Measurements from ENCODE around the gene SLC16A9. TPM values are rescaled to one million over a fixed set of nuclear protein-coding genes. Genes with fewer than 3 reads are reported as not detected.

The SLC16A9 gene
- total RNA-seq, 6 experiments from 2014 or later, result not detected

DNA sequence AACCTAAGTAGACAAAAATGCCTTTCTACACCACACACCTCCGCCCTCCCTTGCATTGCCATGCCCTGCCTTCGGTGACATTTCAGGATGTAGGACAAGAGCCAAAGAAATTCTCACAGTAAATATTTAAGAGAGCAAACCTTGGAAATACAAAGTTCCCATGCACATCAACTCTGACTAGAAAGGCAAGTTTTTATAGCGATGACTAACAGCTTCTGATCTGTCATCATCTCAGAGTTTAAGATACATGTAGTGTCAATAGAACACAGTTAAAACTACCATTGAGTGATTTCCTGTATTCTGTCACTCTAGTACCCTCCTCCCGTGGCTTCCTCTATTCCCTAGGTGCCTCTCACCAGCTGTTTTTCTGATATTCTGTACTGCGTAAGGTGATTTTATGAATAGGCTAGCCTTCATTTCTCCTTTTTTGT lies 20.7 kb downstream of the SLC16A9 start:
- Mint-ChIP-seq H3K36me3 (ENCODE audit: low read depth) (no peaks in the 10 kb centered on the region), H3K4me3 (no peak overlapping the region), H3K4me1 (ENCODE audit: low read depth) (no peaks in the 10 kb centered on the region), H3K9me3 (peaks cover 7% of the 10 kb centered on the region), H3K27me3 (ENCODE audit: insufficient read depth) (no peaks in the 10 kb centered on the region), H3K27ac (no peak overlapping the region)
- TF ChIP-seq, protein P1, sequence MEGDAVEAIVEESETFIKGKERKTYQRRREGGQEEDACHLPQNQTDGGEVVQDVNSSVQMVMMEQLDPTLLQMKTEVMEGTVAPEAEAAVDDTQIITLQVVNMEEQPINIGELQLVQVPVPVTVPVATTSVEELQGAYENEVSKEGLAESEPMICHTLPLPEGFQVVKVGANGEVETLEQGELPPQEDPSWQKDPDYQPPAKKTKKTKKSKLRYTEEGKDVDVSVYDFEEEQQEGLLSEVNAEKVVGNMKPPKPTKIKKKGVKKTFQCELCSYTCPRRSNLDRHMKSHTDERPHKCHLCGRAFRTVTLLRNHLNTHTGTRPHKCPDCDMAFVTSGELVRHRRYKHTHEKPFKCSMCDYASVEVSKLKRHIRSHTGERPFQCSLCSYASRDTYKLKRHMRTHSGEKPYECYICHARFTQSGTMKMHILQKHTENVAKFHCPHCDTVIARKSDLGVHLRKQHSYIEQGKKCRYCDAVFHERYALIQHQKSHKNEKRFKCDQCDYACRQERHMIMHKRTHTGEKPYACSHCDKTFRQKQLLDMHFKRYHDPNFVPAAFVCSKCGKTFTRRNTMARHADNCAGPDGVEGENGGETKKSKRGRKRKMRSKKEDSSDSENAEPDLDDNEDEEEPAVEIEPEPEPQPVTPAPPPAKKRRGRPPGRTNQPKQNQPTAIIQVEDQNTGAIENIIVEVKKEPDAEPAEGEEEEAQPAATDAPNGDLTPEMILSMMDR (IDR thresholded peaks at IDR 0.05), result no peak
- no peak for DNase-seq

DNA sequence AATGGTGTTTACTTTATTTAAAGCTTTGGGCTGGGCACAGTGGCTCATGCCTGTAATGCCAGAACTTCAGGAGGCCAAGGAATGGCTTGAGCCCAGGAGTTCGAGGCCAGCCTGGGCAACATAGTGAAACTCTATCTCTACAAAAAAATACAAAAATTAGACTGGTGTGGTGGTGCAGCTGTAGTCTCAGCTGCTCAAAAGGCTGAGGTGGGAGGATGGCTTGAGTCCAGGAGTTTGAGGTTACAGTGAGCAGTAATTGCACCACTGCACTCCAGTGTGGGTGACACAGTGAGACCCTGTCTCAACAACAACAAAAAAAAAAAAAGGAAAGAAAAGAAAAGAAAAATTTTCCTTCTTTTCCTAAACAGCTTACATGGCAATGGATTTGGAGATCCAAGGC lies 22.0 kb downstream of the SLC16A9 start:
- TF ChIP-seq, protein P1 (IDR thresholded peaks at IDR 0.05), result no peak
- Mint-ChIP-seq H3K9me3 (peaks cover 7% of the 10 kb centered on the region), H3K4me3 (no peak overlapping the region), H3K27ac (no peak overlapping the region), H3K36me3 (ENCODE audit: low read depth) (no peaks in the 10 kb centered on the region), H3K4me1 (ENCODE audit: low read depth) (no peaks in the 10 kb centered on the region), H3K27me3 (ENCODE audit: insufficient read depth) (no peaks in the 10 kb centered on the region)
- DNase-seq, result no peak

DNA sequence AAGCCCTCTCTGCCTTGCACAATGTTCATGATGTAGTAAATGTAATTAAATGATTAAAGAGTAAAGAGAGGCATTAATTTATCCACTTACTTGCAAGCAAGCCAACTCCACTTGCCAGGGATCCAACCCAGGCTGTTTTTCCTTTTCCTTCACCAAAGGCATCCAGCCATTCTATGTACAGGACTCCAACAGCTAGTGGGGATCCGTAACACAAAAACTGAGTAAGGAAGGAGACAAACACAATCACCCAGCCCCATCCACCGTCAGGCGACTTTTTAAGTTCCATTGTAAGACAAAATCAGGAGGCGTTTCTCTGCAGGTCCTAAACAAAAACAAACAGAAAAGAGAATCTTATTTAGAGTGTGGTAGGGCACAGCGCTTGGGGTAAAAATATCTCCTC lies 25.6 kb downstream of the SLC16A9 start:
- H3K27me3 Mint-ChIP-seq (ENCODE audit: insufficient read depth), result no peaks in the 10 kb centered on the region
- peaks cover 7% of the 10 kb centered on the region for H3K9me3 Mint-ChIP-seq
- no peak for DNase-seq
- no peaks in the 10 kb centered on the region for H3K4me1 Mint-ChIP-seq (ENCODE audit: low read depth)
- TF ChIP-seq, protein P1 (IDR thresholded peaks at IDR 0.05), result no peak
- no peak overlapping the region for H3K4me3 Mint-ChIP-seq
- H3K36me3 Mint-ChIP-seq (ENCODE audit: low read depth), result no peaks in the 10 kb centered on the region
- H3K27ac Mint-ChIP-seq, result no peak overlapping the region

DNA sequence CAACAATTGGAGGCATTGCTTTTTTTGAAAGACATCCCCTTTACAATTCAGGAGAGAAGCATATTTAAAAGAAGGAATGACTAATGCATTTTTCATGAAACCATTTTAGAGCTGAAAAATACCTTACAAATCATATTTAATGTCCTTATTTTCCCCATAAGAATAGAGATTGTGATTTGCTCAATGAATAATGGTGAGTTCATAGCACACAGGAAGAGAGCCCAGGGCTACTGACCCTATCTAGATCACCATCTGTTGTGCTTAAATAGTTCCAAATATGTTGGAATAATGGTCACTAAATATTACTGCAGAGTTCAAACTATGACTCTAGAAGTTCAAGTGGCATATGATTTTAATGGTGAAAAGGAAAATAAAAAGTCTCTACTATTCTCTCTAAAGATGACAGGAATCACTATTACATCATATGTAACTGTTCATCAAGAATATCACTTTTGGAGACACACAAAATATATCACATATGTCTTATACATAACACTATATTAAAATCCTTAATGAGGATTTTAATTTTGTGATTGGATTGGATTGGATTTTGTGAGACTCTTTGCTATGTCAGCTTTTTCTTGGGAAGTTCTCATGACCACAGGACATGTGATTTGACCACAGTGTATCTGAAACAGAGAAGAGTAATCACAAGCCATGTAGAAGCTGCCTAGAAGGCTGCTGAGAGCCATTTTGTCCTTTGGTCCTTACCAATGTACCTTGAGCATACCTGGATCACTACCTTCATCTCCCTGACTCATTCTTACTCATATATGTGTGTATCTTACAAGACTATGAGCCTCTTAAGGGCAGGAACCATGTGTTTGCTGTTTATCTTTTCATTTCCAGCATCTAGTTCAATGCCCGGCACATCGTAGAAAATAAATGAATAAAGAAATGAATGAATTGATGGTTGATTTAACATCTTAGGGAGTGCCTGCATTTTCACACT lies 26.4 kb downstream of the SLC16A9 start:
- TF ChIP-seq, protein P1 (IDR thresholded peaks at IDR 0.05), result no peak
- Mint-ChIP-seq H3K27ac (no peak overlapping the region), H3K27me3 (ENCODE audit: insufficient read depth) (no peaks in the 10 kb centered on the region), H3K36me3 (ENCODE audit: low read depth) (no peaks in the 10 kb centered on the region), H3K9me3 (peaks cover 7% of the 10 kb centered on the region), H3K4me1 (ENCODE audit: low read depth) (no peaks in the 10 kb centered on the region), H3K4me3 (no peak overlapping the region)
- DNase-seq, result no peak

DNA sequence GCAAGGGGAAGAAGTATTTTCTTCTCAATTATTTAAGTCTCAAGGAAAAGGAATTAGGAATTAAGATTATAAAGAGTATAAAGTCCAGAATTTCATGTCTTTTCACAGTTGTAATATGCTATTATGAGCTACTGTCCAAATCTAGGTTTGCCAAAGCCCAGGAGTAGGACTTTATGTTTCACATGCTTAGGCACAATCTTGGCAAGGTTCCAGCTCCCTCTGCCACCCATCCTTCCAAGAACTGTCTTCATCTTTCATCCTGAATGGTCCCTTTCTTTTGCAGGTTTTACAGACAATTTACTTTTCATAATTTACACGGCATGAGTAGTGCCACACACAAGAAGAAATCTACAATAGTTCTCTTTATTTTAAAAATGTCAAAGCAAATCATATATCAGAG lies 29.5 kb downstream of the SLC16A9 start:
- Mint-ChIP-seq H3K27me3 (ENCODE audit: insufficient read depth) (no peaks in the 10 kb centered on the region), H3K4me1 (ENCODE audit: low read depth) (no peaks in the 10 kb centered on the region), H3K9me3 (peaks cover 3% of the 10 kb centered on the region), H3K36me3 (ENCODE audit: low read depth) (no peaks in the 10 kb centered on the region), H3K27ac (no peak overlapping the region), H3K4me3 (no peak overlapping the region)
- no peak for DNase-seq
- TF ChIP-seq, protein P1 (IDR thresholded peaks at IDR 0.05), result no peak
